T-helper 9 cell (primary cell): Measurements from ENCODE around the gene OSBPL7.
"Not testable (repeated sequence)": the region's sequence is repeated elsewhere in the genome, so short reads cannot be mapped to it uniquely, and the experiment has no call there.

Experiments used
- DNase-seq: peaks from one replicate; pipeline ENCODE4 v3.0.0-alpha.2; 2020

The OSBPL7 gene

DNA sequence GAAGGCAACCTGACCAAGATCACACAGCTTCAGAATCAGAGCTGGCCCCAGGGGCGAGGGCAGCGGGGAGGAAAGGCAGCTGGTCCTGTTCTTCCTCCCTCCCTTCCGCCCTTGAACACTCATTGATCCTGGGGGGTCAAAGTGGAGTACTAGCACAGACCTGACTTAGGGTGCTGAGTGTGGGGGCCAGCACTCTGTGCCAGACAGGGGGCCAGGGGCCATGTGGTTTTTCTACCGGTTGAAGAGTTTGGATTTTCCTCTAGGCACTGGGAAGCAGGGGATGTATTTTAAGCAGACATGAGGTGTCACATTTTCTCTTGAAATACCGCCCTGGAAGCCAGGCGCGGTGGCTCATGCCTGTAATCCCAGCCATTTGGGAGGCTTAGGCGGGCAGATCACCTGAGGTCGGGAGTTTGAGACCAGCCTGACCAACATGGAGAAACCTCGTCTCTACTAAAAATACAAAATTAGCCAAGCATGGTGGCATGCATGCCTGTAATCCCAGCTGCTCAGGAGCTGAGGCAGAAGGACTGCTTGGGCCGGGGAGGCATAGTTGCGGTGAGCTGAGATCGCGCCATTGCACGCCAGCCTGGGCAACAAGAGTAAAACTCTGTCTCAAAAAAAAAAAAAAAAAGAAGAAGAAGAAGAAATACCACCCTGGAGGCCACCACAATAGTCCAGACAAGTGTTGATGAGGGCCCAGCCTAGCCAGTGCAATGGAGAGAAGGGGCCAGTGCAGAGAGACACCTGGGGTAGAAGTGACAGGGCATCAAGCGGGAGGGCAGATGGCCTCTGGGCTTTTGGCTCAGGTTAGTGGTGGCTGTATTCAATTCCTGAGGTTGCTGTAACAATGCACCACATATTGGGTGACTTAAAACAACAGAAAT, 15.3 kb downstream of the OSBPL7 start:
- DNase-seq, result no peak

DNA sequence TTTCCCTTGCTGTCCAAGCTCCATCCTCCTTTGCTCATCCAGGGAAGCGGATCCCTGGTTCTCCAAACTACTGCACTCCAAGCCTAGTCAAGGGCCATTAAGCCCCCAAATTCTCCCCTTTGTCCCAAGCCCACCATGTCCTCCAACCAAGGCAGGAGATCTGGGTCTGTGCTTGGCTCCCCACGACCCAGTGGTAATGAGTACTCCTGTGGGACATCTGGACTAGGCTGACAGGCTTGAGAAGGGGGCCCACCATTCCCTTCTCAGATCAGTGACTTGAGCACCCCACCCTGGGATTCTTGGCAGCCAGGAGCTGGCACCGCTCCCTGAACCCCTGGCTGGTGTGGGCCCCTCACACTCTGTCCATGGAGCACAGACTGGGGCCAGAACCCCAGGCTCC, 17.1 kb downstream of the OSBPL7 start:
- no peak for DNase-seq

DNA sequence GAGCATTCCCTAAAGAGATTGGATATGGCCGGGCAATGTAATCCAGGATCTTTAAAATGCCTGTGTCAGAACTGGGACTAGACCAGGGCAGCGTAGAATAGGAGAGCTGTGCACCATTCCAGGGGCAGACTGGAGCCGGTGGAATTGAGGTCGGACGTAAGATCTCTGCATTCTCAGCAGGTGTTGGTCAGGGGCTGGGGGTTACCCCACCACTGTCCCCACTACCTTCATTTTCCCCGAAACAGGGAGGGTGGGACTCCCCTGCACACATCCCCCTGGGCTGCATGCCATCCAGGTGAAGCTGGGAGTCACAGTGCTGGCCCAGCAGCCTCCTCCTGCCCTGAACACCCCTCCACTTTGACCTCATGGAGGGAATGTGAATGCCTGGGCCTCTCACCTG, 17.8 kb downstream of the OSBPL7 start:
- DNase-seq, result no peak

DNA sequence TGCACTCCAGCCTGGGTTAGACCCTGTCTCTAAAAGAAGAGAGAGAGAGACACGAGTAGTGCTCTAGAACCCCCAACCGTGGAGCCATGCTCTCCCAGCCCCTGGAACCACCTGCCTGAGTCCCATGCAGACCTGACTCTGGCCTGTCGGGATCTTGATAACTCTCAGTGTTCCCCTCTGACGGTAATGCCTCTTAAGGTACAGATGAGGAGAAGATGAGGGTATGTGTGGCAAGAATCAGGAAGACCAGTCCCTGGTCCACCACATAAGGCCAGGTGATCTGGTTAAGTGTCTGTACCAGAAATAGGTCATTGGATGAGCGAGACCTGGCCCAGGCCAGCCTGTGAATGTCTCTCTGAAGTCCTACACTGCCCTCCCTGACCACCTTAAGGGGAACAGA, 18.4 kb downstream of the OSBPL7 start:
- no peak for DNase-seq

DNA sequence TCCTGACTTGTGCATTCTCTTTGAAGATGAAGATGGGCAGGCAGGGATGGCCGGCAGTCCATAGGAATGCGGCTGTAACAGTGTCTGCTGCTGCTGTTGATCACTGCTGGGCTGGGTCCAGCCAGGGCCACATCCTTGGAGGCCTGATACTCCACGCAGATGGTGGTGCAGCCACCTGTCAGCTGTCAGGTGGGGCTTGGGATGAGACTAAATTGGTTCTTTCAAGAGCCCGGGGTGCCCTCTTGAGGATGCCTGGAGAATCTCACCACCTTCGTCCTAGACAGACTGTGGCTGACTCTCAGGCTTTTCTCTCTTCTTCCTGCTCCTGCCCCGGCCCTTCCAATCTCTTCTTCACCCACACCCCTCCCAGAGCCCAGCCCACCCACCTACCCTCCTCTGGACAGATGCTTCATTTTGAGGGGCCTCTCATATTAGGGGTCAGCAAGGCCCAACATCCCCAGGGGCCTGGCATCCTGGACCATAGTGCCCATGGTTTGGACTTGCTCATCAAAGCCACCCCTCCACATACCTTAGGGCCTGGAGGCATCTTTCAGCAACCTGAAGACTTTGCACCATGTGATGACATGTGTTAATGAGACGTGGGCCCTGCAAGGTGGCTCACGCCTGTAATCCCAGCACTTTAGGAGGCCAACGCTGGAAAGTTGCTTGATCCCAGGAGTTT, 19.1 kb downstream of the OSBPL7 start:
- DNase-seq, result peak; percentile 44

DNA sequence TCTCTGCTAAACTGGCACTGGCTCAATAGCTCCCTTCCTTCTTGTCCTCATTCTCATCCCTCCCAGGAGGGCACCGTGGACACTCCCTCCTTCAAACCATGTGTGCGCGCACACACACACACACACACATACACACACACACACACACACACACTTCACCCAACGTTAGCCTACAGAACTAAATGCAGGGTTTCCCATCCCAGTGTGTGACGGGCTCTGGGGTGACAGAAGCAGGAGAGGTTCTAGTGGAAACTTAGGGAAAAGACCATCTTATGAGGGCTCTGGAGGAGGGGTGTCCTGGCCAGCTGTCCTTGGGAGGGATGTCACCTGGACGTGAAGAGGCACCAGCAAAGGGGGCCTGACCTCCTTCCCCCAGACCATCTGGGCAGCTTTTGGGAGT, 19.7 kb downstream of the OSBPL7 start:
- DNase-seq, result no peak

DNA sequence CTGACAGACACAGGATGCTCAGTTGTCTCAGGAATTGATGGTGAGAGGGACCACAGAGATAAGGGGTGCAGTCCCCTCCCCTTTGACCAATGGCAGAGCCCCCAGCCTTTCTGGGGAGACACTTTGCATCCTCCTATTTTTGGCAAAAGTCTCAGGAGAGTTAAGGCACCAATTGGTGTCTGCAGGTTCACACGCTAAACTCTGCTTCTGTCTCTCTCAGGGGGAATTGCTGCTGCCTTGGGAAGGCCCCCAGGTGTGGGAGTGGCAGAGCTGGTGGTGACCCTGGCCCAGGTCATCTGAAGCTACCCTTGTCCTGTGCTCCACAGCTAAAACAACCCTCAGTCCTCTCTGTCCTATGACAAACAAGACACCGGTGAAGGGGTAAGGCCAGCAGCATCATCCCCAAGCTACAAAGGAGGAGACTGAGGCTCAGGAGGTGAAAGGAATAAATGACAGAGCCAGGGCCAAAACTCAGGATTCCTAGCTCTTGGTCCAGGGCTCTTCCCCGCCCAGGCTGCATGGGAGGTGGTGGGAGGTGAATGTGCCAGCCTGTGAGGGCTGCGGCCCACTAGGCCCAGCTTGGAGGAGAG, 20.3 kb downstream of the OSBPL7 start:
- DNase-seq, result no peak

DNA sequence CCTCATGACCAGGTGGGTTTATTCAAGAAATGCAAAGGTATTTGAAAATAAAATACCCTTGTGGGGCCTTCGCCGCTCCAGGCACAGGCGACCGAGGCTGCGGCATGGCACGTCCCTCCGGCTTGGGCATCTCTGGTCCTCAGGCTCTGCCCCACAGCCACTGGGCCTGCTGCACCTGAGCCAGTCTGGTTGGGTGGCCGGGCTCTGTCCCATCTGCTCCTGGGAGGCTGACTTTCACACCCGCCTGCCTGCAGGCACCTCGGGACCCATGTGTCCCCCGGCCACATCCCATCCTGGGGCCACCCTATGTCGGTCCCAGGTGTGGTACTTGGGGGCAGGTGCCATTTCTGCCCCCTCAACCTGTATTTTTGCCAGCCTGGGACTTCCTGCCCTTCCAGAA, 20.9 kb downstream of the OSBPL7 start:
- no peak for DNase-seq

DNA sequence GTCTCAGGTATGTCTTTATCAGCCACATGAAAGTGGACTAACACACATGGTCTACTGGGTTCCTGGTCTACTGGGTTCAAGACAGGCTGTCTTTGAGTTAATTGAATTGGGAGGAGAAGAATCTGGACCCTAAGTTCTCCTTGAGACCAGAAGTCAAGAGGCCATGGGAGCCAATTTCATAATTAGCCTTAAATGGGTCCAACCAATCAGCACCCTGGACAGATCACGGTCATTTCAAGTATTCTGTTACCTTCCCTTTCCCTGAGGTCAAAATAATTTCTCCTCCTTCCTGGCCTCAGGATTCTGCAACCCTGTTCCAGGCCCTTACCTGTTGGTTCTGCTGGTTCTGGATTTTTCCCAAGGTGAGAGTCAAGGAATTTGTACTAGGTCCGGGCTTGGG, 23.8 kb downstream of the OSBPL7 start:
- DNase-seq, result no peak

DNA sequence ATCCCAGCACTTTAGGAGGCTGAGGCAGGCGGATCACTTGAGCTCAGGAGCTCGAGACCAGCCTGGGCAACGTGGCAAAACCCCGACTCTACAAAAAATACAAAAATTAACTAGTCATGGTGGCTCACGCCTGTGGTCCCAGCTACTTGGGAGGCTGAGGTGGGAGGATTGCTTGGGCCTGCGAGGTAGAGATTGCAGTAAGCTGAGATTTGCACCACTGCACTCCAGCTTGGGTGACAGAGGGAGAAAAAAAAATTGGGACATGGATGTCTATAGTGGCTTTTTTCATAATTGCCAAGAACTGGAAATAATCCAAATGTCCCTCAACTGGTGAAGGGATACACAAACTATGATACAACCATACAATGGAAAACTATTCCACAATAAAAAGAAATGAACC, 28.6 kb downstream of the OSBPL7 start:
- no peak for DNase-seq

DNA sequence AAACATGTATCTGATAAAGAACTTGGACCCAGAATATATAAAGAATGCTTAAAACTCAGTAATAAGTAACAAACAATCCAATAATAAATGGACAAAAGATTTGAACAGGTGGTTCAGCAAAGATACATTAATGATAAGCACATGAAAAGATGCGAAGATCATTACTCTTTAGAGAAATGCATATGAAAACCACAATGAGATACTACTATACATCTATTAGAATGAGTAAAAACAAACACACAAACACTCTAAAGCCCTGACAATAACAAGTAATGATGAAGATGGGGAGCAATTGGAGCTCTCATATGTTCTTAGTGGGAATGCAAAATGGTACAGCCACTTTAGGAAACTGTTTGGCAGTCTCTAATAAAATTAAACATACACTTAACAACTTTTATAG, 29.1 kb downstream of the OSBPL7 start:
- DNase-seq, result no peak

DNA sequence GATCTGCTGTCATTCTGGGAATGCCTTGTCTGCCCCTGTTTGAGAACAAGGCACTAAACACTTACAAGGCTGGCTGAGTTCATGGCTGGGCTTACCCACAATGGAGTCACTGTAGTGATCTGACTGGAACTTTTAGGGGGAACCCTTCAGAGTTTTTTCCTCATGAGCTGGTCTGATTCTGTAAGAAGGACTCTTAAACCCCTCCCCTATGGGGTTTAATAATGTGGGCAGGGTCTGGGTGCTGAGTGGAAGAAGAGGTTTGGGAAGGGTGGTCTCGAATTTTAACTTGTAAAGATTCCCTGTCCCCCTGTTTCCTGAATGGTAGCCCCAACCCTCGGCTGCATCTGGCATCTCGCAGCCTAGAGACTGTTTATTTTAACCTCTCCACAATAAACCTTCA, 30.6 kb downstream of the OSBPL7 start:
- no peak for DNase-seq

DNA sequence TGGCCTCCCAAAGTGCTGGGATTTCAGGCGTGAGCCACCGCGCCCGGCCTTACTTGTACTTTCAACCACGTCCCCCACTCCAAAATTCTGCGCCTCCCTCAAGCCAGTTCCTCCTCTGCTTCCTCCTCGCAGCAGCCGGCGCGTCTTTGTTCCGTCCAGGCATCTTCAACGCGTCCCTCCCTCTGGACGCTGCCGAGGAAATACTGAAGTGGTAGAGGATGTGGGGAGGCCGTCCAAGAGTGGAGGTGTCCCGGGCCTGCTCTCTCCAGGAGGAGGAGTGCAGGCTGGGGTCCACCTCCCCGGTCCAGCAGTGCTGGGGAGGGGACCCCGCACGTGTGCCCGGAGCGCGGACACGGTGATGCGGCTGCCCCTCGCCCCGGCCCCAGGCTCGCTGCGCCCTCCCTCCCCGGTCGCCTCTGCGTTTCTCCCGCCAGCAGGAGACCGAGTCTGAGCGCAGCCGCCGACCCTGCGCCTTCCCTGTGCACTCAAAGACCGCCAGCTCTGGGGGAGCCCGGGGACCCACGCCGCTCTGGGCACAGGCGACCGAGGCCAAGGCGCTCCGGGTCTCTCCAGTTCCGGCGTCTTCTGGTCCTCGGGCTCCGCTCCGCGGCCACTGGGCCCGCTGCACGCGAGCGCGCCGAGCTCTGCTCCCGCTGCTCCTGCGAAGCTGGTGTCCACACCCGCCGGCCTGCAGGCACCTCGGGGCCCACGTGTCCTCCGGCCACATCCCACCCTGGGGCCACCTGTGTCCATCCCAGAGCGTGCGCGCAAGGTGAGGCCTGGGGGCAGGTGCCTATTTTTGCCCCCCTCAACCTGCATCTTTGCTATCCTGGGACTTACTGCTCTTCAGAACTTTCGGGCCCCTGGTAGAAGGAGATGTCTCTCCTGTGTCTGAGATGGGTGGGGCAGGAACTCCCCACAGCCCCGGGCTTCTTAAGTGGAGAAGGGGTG, 31.7 kb downstream of the OSBPL7 start:
- peak; percentile 31 for DNase-seq

DNA sequence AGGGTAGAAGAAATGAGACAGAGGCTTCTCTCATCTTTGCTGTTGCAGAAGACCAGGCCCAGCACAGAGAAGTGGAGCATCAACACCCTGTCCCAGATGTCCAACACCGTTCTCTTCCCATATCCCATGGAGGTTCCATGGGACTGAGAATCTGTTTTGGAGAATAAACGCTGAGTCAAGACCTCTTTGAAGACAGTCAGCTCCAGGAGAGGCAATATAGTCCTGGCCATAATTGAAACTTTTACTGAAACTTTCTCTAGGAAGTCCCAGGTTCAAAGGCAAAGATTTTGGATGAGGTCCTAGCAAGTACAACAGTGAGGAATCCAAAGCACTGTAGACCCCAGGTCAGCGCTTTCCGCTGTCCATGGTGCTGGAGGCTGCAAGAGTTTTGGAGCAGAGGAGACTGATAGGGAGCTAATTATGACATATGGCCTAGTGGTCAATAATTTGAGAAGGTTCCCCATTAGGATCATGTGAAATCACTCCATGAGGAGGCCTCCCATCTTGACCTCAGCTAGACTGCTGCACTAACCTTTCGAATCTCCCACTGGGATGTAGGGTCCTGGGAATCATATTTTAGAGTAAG, 36.0 kb downstream of the OSBPL7 start:
- no peak for DNase-seq

DNA sequence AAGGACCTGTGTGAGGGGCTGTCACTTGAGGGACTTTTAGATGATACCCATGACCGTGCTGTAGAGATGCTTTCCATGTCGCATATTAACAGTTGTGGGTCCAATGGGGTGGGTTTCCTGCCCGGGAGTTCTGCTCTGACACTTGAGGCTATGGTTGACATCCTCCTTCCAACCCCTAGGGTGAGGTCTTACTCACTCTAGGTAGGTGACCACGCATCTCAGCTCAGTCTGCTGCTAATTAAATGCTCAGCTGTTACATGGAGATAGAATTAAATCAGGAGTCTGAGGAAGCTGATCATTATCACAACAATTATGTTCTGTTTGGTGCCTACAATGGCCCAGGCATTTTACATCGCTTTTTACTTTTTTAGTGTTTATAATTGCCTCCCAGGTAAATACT, 40.2 kb downstream of the OSBPL7 start:
- no peak for DNase-seq

DNA sequence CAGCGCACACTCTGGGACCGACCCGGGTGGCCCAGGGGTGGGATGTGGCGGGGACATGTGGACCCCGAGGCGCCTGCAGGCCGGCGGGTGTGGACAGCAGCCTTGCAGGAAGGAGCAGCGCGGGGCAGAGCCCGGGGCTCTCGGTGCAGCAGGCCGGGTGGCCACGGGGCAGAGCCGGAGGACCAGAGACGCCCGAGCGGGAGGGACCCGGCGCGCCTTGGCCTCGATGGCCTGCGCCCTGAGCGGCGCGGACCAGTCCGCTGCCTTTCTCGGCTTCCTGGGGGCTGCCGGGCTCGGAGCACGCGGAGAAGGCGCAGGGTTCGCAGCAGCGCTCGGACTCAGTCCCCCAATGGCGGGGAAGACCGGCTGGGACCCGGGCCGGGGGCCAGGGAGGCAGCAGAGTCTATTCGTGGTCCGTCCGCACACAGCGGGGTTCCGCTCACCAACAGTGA, 43.4 kb downstream of the OSBPL7 start:
- no peak for DNase-seq

DNA sequence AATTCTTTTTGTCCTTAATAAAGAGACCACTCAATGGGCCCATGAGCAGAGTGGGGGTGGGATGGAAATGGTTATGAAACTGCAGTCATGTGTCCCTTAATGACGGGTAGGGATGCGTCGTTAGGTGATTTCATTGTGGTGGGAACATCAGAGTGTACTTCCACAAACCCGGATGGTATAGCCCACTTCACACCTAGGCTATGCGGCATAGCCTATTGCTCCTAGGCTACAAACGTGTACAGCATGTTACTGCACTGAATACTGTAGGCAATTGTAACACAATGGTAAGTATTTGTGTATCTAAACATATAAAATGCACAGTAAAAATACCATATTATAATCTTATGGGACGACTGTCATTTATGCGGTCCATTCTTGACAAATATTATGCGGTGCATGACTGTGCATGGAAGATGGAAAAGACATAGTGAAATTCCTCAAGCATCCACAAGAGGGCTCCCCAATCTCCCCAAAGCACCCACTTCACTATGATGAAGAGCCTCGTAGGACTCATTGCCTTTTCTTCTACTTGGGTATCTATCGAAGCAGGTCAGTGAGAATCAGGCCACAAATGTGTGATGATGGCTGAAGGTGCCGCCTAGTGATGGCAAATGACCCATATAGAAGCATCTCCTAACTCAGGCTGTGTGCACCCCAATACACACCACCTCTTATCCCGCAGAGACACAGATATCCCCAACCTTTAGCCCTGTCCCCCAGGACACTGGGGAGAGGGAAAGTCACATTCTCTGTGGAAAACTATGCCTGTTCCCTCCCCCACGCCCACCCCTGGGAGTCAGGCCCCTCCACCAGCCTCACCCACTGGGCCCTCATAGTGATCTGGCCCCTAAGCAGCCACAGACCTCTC, 45.0 kb downstream of the OSBPL7 start:
- DNase-seq, result no peak

DNA sequence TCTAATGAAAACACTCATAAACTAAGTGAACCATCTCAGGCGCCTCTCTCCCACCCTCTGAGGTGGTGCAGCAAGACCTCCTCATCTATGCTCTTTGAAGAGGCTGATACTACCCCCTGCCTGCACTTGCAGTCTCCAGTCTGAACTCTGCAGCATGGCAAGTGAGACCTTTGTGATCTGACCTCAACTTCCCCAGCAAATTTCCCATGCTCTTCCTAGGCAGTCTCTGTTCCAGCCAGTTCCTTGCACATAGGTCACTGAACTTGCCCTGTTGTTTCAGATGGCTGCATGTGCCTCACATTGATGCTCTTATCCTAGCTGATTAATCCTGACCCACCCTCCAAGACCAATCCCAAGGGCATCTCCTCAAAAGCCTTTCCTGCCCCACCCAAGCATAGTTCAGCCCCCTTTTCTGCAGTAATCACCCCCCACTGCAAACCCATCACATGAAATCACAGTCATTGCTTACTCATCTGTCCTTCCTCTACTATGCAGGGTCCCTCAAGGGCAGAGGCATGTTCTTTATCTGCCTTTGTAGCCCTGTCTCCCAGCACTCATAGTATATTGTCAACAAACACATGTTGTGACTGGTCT, 46.5 kb downstream of the OSBPL7 start:
- DNase-seq, result no peak

DNA sequence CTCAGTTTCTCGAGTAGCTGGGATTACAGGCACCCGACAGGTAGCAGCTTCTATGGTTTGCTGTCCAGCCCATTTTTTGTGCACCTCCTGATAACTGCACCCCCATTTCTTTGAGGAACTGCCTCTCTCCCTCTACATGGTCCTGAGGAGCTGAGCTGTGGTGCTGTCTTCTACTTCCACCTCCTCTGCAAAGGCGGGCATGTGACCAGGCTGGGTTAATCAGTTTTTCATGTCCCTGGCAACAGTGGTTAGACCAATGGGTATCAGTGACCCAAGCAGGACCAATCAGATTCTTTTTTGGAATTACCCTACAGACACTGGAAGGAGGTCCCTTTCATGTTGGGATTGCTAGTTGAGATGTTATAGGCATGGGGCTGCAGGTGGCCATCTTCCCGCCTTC, 47.3 kb downstream of the OSBPL7 start:
- no peak for DNase-seq

DNA sequence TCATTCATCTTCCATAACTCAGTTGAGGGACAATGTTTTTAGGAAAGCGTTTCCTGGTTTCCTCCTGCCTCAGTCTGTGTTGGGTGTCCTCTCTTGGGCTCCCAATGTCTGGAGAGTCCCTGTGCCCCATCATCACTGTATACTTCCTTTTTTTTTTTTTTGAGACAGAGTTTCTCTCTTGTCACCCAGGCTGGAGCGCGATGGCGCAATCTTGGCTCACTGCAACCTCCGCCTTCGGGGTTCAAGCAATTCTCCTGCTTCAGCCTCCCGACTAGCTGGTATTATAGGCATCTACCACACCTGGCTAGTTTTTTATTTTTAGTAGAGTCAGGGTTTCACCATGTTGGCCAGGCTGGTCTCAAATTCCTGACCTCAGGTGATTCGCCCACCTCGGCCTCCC, 47.9 kb downstream of the OSBPL7 start:
- not testable (repeated sequence) for DNase-seq
